Endothelial cell of umbilical vein (primary cell): ENCODE data around the gene COQ6. TPM values are rescaled to one million over a fixed set of nuclear protein-coding genes. Genes with fewer than 3 reads are reported as not detected.

Experiments
- BruUV-seq: library from RNA; stranded (reverse); fragments of 400-500 nt; replicated peaks from 2 replicates; lab custom pipeline; 2021; lab: Mats Ljungman, UMichigan
- CTCF ChIA-PET: fragments of 300-600, 350-600 bp; sonication (Branson Sonifier 250); formaldehyde crosslinking; loops from one replicate; lab custom pipeline; 2021; ENCODE audit warnings: antibody characterized with exemption, inconsistent platforms; lab: Charles Lee
- POLR2A ChIA-PET: fragments of 300-600, 350-600 bp; sonication (Branson Sonifier 250); formaldehyde crosslinking; loops from one replicate; lab custom pipeline; 2021; ENCODE audit warnings: antibody characterized with exemption, inconsistent platforms; lab: Charles Lee
- DNase-seq: peaks from one replicate; pipeline ENCODE4 v3.0.0-alpha.2; 2011; ENCODE audit warnings: low read depth, low spot score
- FAIRE-seq: peaks from 2 replicates; lab custom pipeline; 2011; peaks lifted over from hg19 to GRCh38; lab: Jason Lieb, UNC
- H2AFZ ChIP-seq: 2 replicates; pipeline ENCODE4 v1.6.0; 2012; ENCODE audit warnings: low read depth, low read length, control low read depth, inconsistent platforms
- H3K27ac ChIP-seq: 2 replicates; pipeline ENCODE4 v1.5.1; 2011; ENCODE audit warnings: low read depth, mild to moderate bottlenecking, control low read depth, low read length, moderate library complexity; ENCODE audit not compliant: insufficient read depth
- H3K27me3 ChIP-seq, 2 experiments: 2 replicates each; pipeline versions ENCODE4 v1.6.0 to v1.6.1; 2011; ENCODE audit warnings: low read length in 2 of 2, mixed read lengths in 1 of 2; ENCODE audit not compliant: control insufficient read depth in 2 of 2, insufficient read depth in 2 of 2
- H3K36me3 ChIP-seq, 2 experiments: 2 replicates in 1 of 2; 3 replicates in 1 of 2; pipeline ENCODE4 v1.5.1; 2011; ENCODE audit warnings: low read length in 2 of 2, mild to moderate bottlenecking in 1 of 2, moderate library complexity in 1 of 2; ENCODE audit not compliant: control insufficient read depth in 2 of 2, insufficient read depth in 2 of 2; ENCODE audit errors: extremely low read depth in 1 of 2
- H3K4me1 ChIP-seq: 3 replicates; pipeline ENCODE4 v1.5.1; 2011; ENCODE audit warnings: mild to moderate bottlenecking, low read length; ENCODE audit not compliant: control insufficient read depth, insufficient read depth; ENCODE audit errors: extremely low read depth
- H3K4me2 ChIP-seq: 2 replicates; pipeline ENCODE4 v1.6.1; 2011; ENCODE audit warnings: low read length, control low read depth, mixed read lengths; ENCODE audit not compliant: insufficient read depth
- H3K4me3 ChIP-seq, 3 experiments: fragments of 200-600 bp in 1 of 3; sonication (generic), shearing (Covaris generic) in 1 of 3; replicated peaks in 1 of 3; 2 replicates each; pipeline ENCODE4 v1.5.1; 2011 to 2016; ENCODE audit warnings: control low read depth in 3 of 3, low read length in 3 of 3, mild to moderate bottlenecking in 2 of 3, inconsistent platforms in 1 of 3, low read depth in 1 of 3, moderate library complexity in 1 of 3; ENCODE audit not compliant: insufficient read depth in 1 of 3
- H3K79me2 ChIP-seq: 2 replicates; pipeline ENCODE4 v1.6.0; 2012; ENCODE audit warnings: low read length, inconsistent platforms; ENCODE audit not compliant: control insufficient read depth, insufficient read depth
- H3K9ac ChIP-seq: replicated peaks from 2 replicates; pipeline ENCODE3; 2011; ENCODE audit warnings: low read length, control low read depth; ENCODE audit not compliant: insufficient read depth; ENCODE audit errors: extremely low read depth
- H3K9me1 ChIP-seq: replicated peaks from 3 replicates; pipeline ENCODE4 v1.6.0; 2011; ENCODE audit warnings: mild to moderate bottlenecking, low read length; ENCODE audit not compliant: control insufficient read depth, insufficient read depth; ENCODE audit errors: extremely low read depth
- H3K9me3 ChIP-seq: replicated peaks from 2 replicates; pipeline ENCODE4 v1.5.1; 2012; ENCODE audit warnings: low read length, inconsistent platforms; ENCODE audit not compliant: control insufficient read depth, insufficient read depth
- H4K20me1 ChIP-seq: replicated peaks from 2 replicates; pipeline ENCODE3; 2011; ENCODE audit warnings: mild to moderate bottlenecking, low read length; ENCODE audit not compliant: control insufficient read depth, insufficient read depth; ENCODE audit errors: extremely low read depth
- EZH2 ChIP-seq: IDR thresholded peaks from 2 replicates; pipeline ENCODE4 v1.6.1; 2012; ENCODE audit warnings: borderline replicate concordance, low read depth, mild to moderate bottlenecking, moderate library complexity, low read length, inconsistent platforms; ENCODE audit not compliant: severe bottlenecking
- FOS ChIP-seq: IDR thresholded peaks from 2 replicates; pipeline ENCODE4 v1.6.1; 2011; ENCODE audit warnings: mild to moderate bottlenecking, low read length, moderate library complexity, borderline replicate concordance; ENCODE audit not compliant: insufficient read depth
- GATA2 ChIP-seq: IDR thresholded peaks from 2 replicates; pipeline ENCODE4 v1.7.0; 2011; ENCODE audit warnings: low read depth, mild to moderate bottlenecking, moderate library complexity, mixed read lengths, low read length; ENCODE audit not compliant: insufficient read length, insufficient read depth
- JUN ChIP-seq: IDR thresholded peaks from 2 replicates; pipeline ENCODE4 v1.6.1; 2011; ENCODE audit warnings: borderline replicate concordance, low read depth; ENCODE audit not compliant: insufficient read length, insufficient read depth
- MYC ChIP-seq: IDR thresholded peaks from one replicate; pipeline ENCODE4 v1.6.1; 2011; ENCODE audit warnings: mild to moderate bottlenecking, low read depth, low read length
- POLR2A ChIP-seq: IDR thresholded peaks from 2 replicates; pipeline ENCODE4 v1.6.1; 2012; ENCODE audit warnings: low read depth, mild to moderate bottlenecking, control low read depth, low read length
- POLR2AphosphoS5 ChIP-seq: IDR thresholded peaks from 2 replicates; pipeline ENCODE4 v1.6.1; 2012; ENCODE audit warnings: low read depth, mild to moderate bottlenecking, control low read depth, low read length, moderate library complexity; ENCODE audit not compliant: insufficient read depth
- dilution Hi-C: fragments of 300-500 bp; cut with MboI; formaldehyde crosslinking; loops from one replicate; pipeline ENCODE4 v1.15.0; 2019; ENCODE audit warnings: low sequenced_read_pairs; ENCODE audit not compliant: extremely low pct_ligation_motif_present
- intact Hi-C: fragments of 100-400 bp; cut with micrococcal nuclease; formaldehyde crosslinking; loops from one replicate; pipeline ENCODE4 v1.10.0; 2022
- polyA plus RNA-seq, 4 experiments: library from polyadenylated mRNA; depleted of rRNA in 3 of 4; stranded (reverse) in 3 of 4; unstranded in 1 of 4; fragments of >200 nt; gene quantifications; 2 replicates each; pipeline versions ENCODE4 v1.2.1 to v1.2.3, GENCODE V29; 2011 to 2012; ENCODE audit warnings: missing spikeins in 1 of 4
- total RNA-seq: library from RNA; stranded (reverse); gene quantifications from 2 replicates; pipeline ENCODE4 v1.2.3, GENCODE V29; 2021
- TF ChIP-seq, protein P1 (sequence below), 2 donors: IDR thresholded peaks; 1 replicate in 1 of 2; 2 replicates in 1 of 2; pipeline ENCODE4 v1.5.1; 2011; ENCODE audit warnings: low read length in 2 of 2, mild to moderate bottlenecking in 2 of 2, moderate library complexity in 2 of 2, control low read depth in 1 of 2, inconsistent platforms in 1 of 2, low read depth in 1 of 2; ENCODE audit not compliant: insufficient read depth in 1 of 2; ENCODE audit errors: extremely low read depth in 1 of 2

The COQ6 gene
- total and polyA plus RNA-seq, 2 donors (not counting 3 experiments of a cell fraction or from before 2014, with no cell fraction given), result 20.7 to 35.3 TPM

DNA sequence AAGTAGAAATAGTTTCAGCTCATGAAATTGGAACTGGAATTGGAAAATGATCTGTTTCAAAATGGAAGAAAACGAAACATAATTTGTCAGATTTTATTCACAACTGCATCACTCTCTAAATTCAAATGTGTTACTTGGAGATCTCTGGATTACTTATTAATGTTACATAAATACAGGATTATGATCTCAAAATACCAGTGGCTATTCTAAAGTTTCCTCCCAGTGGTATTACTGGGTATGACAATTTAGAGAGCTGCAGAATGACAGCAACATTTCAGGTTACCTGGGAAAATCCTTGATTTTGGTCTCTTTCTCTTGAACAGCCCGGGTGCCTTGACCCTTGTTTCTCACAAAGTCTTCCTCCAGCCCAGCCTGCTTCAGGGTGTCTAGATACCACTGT lies 14.4 kb upstream of the COQ6 start:
- no peaks in the 10 kb centered on the region for H3K4me1 ChIP-seq
- TF ChIP-seq GATA2, result no peak
- TF ChIP-seq, protein P1, sequence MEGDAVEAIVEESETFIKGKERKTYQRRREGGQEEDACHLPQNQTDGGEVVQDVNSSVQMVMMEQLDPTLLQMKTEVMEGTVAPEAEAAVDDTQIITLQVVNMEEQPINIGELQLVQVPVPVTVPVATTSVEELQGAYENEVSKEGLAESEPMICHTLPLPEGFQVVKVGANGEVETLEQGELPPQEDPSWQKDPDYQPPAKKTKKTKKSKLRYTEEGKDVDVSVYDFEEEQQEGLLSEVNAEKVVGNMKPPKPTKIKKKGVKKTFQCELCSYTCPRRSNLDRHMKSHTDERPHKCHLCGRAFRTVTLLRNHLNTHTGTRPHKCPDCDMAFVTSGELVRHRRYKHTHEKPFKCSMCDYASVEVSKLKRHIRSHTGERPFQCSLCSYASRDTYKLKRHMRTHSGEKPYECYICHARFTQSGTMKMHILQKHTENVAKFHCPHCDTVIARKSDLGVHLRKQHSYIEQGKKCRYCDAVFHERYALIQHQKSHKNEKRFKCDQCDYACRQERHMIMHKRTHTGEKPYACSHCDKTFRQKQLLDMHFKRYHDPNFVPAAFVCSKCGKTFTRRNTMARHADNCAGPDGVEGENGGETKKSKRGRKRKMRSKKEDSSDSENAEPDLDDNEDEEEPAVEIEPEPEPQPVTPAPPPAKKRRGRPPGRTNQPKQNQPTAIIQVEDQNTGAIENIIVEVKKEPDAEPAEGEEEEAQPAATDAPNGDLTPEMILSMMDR (IDR thresholded peaks at IDR 0.05; ENCODE audit: extremely low read depth in 1 of 2, insufficient read depth in 1 of 2, low read depth in 1 of 2, low read length in 2 of 2), result peak in 1 of 2 donors; percentile 26
- no peak for TF ChIP-seq FOS
- no peak overlapping the region for H3K9ac ChIP-seq
- ChIA-PET POLR2A (no interaction called here), CTCF (interaction anchor here (0.9 to 2.1 kb wide), 12 partner anchors 10 to 301 kb away, joined by 3 to 20 read pairs (median 4); partner anchors contain the start of genes COQ6, FAM161B and PTGR2)
- H3K36me3 ChIP-seq, result peaks cover 15 to 16% of the 10 kb centered on the region in 2 experiments
- H4K20me1 ChIP-seq, result no peaks in the 10 kb centered on the region
- no peak overlapping the region for H2AFZ ChIP-seq
- DNase-seq, result peak; percentile 30
- BruUV-seq, result no TSS peak
- no peaks in the 10 kb centered on the region for H3K9me3 ChIP-seq
- H3K27me3 ChIP-seq, result no peaks in the 10 kb centered on the region
- no peak overlapping the region for H3K27ac ChIP-seq
- dilution Hi-C loops, result no loop called here
- no peak overlapping the region for H3K4me3 ChIP-seq
- intact Hi-C loops, result no loop called here
- FAIRE-seq, result peak; percentile 67
- no peaks in the 10 kb centered on the region for H3K79me2 ChIP-seq
- no peak overlapping the region for H3K4me2 ChIP-seq
- H3K9me1 ChIP-seq, result no peaks in the 10 kb centered on the region

DNA sequence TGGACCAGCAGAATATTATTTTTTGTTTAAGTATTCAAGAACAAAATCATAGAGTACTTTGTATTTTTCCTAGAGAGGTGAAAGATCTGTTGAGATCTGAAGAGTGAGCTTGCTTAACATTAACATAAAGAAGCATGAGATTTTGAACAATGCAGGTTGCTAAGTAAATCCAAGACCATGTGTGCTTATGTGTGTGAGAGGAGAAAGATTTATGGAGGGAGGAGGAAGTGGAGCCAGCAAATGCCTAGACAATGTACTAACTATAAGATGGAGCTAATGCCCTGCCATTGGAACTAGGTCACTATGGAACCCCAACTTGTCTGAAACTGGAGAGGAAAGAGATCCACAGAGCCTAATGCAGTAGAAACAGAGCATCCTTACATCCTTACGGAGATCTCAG lies 13.6 kb upstream of the COQ6 start:
- Histone ChIP-seq H3K27me3 (no peaks in the 10 kb centered on the region), H2AFZ (no peak overlapping the region), H4K20me1 (no peaks in the 10 kb centered on the region), H3K4me3 (no peak overlapping the region), H3K4me1 (no peaks in the 10 kb centered on the region), H3K27ac (no peak overlapping the region), H3K4me2 (no peak overlapping the region), H3K36me3 (peaks cover 11 to 12% of the 10 kb centered on the region in 2 experiments), H3K9me3 (no peaks in the 10 kb centered on the region), H3K79me2 (no peaks in the 10 kb centered on the region), H3K9me1 (no peaks in the 10 kb centered on the region), H3K9ac (no peak overlapping the region)
- intact Hi-C loops, result no loop called here
- FAIRE-seq, result no peak
- BruUV-seq, result no TSS peak
- ChIA-PET CTCF (interaction anchor here (0.6 to 2.1 kb wide), 12 partner anchors 9 to 358 kb away, joined by 3 to 20 read pairs (median 4); partner anchors contain the start of gene PTGR2), POLR2A (no interaction called here)
- DNase-seq, result no peak
- dilution Hi-C loops, result no loop called here
- no peak for TF ChIP-seq MYC
- TF ChIP-seq JUN, result no peak
- no peak for TF ChIP-seq POLR2AphosphoS5
- no peak for TF ChIP-seq POLR2A
- TF ChIP-seq GATA2, result no peak
- TF ChIP-seq FOS, result no peak
- no peak for TF ChIP-seq EZH2
